HG02870 (cell line): ENCODE results near the gene SLBP.

Experiments used
- ATAC-seq: cut with Tn5 transposase; IDR thresholded peaks from one replicate; pipeline ENCODE4 v1.9.1; 2021; ENCODE audit warnings: mild to moderate bottlenecking, moderate library complexity; ENCODE audit not compliant: unreplicated experiment

SLBP gene

DNA sequence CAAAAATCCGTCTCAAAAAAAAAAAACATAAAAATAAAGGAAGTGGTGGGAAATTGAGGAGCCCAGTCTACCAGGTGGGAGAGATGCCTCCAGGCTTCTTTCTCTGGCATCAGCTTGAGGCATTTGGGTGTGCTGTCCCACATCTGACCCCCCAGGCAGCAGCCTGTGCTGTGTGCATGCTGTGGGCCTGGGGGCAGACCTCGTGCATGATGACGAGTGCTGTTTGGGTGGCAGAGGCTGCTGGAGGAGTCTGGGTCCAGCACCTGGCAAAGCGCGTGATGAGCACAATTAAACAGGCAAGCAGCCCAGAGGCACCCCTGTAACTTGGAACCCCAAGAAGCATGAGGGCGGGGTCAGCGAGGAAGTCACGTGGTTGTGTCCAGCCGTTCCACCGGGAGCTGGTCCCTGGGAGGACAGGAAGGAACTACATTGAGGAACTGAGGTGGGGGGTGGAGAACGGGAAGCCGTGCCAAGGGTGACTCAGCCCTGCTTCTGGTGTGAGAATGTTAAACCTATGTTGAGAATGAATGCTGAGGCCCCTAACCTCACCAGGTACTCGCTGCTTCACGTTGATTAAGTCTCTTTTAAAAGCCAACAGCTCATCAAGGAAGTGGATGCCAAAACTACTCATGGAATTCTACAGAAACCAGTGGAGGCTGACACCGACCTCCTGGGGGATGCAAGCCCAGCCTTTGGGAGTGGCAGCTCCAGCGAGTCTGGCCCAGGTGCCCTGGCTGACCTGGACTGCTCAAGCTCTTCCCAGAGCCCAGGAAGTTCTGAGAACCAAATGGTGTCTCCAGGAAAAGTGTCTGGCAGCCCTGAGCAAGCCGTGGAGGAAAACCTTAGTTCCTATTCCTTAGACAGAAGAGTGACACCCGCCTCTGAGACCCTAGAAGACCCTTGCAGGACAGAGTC, 15.3 kb upstream of the SLBP start:
- ATAC-seq: no peak

GRCh38 chr4:1726146-1726934, 14.2 kb upstream of the SLBP start:
- no peak for ATAC-seq

- ATAC-seq: no peak
Observed at GRCh38 chr4:1725521-1725920, 13.4 kb upstream of the SLBP start.

DNA sequence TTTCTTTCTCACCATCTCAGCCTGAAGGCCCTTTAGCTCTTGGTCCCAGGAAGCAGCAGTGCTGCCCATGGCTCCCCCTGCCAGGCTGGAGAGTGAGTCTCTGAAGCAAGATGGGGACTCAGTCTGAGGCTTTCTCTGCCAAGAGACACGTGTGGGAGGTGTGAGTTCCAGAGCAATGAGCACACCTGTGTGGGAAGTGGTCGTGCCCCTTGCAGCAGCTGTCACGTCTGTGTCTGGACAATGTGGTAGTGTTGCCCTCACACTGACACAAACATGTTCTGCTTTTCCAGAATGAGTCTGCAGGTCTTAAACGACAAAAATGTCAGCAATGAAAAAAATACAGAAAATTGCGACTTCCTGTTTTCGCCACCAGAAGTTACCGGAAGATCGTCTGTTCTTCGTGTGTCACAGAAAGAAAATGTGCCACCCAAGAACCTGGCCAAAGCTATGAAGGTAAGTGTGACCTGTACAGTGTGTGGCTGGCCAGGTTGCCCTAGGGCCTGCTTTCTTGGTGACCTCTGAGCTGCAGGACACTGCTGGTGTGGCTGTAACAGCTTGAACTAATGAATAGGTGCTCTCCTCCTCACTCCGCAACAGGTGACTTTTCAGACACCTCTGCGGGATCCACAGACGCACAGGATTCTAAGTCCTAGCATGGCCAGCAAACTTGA, 11.1 kb upstream of the SLBP start:
- no peak for ATAC-seq

- ATAC-seq: no peak
Observed at GRCh38 chr4:1722551-1723118, 10.5 kb upstream of the SLBP start.

- ATAC-seq: peak; percentile 3
Observed at GRCh38 chr4:1721666-1722550, 9.8 kb upstream of the SLBP start.

- peak; percentile 75 for ATAC-seq
Observed at GRCh38 chr4:1721003-1721665, 9.0 kb upstream of the SLBP start, which contains the start of the genes TACC3 and TMEM129. TSS of gene TACC3 (plus strand) at chr4:1721521. CDS start at chr4:1723422, 1,901 bp downstream. TSS of gene TMEM129 (minus strand) at chr4:1721323. CDS start at chr4:1720837, 486 bp downstream.

DNA sequence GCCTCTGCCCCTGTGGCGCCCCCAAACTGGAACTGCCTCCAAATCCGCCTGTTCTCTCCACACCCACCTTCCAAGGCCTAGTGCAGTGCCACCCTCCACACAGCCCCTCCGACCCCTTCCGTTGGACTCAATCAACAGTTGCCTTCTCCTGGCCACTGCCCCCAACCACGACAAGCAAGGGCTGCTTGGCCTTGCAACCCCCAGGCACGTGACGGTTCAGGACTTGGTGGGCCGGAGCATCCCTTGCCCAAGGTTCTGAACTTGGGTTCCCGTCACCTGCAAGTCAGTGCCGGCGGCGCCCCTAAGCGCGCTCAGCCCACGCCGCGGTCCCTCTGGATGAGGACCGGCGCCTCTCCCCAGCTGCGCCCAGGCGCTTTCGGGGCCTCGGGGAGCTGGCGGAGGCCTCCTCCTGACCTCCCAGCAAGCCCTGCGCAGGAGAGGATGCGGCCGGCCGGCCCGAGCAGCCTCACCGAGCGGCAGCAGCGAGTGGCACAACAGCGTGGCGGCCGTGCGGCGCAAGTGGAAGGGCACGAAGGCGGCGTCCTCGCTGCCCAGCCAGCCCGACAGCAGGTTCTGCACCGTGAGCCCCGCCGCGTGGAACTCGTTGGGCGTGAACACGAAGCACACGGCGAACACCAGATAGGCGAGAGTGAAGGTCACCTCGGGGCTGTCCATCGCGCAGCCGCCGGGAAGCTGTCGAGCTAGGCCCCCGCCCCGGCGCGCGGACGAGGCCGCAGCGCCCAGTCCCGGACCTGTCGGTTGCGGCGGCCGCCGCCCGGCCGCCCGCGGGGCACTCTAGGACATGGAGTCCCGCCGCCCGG, 8.3 kb upstream of the SLBP start:
- peak; percentile 9 for ATAC-seq

DNA sequence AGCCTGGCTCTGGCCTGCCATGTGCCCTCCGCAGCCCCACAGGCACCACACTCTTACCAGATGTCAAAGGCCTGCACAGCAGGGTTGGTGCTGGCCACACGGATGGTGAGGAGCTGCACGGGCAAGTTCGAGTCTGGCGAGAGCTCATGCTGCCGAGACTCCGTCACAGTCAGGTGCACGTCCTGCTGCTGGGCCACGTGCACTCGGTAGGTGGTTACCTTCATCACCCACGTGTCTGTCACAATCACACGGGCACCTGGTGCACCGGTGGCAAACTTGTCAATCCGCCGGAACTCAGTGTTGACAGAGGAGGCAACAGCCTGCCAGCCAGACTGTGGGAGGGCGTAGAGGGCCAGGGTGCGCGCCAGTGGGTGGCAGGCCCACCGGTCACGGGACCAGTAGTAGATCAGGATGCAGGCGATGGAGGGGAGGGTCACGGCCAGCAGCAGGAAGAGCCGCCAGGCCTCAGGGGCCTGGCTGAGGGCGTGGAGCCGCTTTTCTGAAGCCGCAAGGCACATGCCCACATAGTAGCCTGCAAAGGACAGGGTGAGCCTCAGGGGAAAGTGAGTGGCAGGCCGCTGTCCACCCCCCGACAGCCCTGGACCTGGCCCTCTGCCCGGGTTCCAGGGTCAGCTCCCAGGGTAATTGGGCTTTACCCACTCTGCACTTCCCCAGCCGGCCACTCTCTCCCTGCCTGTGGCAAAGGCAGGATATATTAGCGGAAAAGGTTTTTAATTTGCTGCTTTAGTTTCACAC, 6.2 kb upstream of the SLBP start:
- no peak for ATAC-seq

- no peak for ATAC-seq
Observed at GRCh38 chr4:1717129-1718094, 5.3 kb upstream of the SLBP start.

DNA sequence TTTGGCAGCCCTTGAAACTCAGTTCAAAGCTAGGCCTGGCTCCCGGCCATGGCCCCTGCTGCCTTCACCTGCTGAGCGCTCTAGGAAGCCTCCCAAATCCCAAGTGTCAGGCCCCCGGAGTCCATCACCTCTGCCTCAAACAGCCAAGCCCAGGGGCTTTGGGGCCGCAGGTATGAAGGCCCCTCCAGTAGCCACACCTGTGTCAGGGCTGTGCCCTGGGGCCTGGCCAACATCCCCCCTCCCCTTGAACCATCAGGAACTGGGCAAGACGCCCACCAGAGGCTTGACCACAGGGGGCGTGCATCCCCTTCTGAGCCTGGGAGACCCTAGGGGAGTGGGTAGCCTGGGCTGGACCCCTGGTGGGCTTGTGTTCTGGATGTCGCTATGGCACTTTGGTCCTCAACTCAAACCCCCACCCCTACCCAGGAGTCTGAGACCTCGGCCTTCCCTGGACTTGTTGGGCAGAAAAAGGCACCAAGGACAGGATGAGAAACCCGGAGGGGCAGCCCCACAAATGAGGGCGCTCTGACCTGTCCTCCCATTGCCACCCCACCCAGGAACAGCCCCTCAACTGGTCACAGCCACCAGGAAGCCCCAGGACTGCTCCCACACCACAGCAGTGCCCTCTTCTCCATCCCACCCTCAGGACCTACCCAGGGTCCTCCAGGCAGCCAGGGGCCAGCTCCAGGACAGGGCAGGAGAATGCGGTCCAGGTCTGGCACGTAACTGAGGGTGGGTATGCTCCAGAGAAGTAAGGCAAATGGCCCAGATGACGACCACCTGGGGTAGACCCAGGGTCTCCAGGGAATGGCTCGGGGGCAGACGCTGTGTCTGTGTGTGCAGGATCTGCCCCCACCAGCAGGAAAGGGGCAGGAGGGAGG, 4.2 kb upstream of the SLBP start:
- ATAC-seq: no peak

- ATAC-seq: no peak
Observed at GRCh38 chr4:1715002-1715758, 3.1 kb upstream of the SLBP start.

GRCh38 chr4:1714303-1715001, 2.3 kb upstream of the SLBP start:
- ATAC-seq: no peak
